HUES64 (cell line): ENCODE results near the gene STARD7.
"Not testable (repeated sequence)": the region's sequence is repeated elsewhere in the genome, so short reads cannot be mapped to it uniquely, and the experiment has no call there.

Source experiments
- H3K27ac ChIP-seq: 2 replicates; pipeline ENCODE4 v1.7.0; 2013; ENCODE audit warnings: low read depth, low read length, inconsistent platforms
- H3K27me3 ChIP-seq: 2 replicates; pipeline ENCODE4 v1.6.1; 2013; ENCODE audit warnings: mild to moderate bottlenecking, low read length; ENCODE audit not compliant: insufficient read depth
- H3K36me3 ChIP-seq: 2 replicates; pipeline ENCODE4 v1.6.1; 2013; ENCODE audit warnings: mild to moderate bottlenecking, low read length; ENCODE audit not compliant: insufficient read depth
- H3K4me1 ChIP-seq: 2 replicates; pipeline ENCODE4 v1.6.1; 2013; ENCODE audit warnings: mild to moderate bottlenecking, low read length, moderate library complexity; ENCODE audit not compliant: insufficient read depth
- H3K4me3 ChIP-seq: 2 replicates; pipeline ENCODE4 v1.5.1; 2013; ENCODE audit warnings: mild to moderate bottlenecking, low read length, moderate library complexity
- H3K9ac ChIP-seq: 2 replicates; pipeline ENCODE4 v1.6.1; 2013; ENCODE audit warnings: mild to moderate bottlenecking, low read depth, low read length
- H3K9me3 ChIP-seq: 2 replicates; pipeline ENCODE4 v1.6.1; 2013; ENCODE audit warnings: low read depth, low read length; ENCODE audit not compliant: insufficient read depth
- WGBS: fragments of 150-250, 120-280 bp; methylation state at CpG from one replicate; pipeline ENCODE4 v1.1.7; 2013; ENCODE audit warnings: missing lambda C conversion rate; 5-methylcytosine and 5-hydroxymethylcytosine counted together

Gene STARD7

DNA sequence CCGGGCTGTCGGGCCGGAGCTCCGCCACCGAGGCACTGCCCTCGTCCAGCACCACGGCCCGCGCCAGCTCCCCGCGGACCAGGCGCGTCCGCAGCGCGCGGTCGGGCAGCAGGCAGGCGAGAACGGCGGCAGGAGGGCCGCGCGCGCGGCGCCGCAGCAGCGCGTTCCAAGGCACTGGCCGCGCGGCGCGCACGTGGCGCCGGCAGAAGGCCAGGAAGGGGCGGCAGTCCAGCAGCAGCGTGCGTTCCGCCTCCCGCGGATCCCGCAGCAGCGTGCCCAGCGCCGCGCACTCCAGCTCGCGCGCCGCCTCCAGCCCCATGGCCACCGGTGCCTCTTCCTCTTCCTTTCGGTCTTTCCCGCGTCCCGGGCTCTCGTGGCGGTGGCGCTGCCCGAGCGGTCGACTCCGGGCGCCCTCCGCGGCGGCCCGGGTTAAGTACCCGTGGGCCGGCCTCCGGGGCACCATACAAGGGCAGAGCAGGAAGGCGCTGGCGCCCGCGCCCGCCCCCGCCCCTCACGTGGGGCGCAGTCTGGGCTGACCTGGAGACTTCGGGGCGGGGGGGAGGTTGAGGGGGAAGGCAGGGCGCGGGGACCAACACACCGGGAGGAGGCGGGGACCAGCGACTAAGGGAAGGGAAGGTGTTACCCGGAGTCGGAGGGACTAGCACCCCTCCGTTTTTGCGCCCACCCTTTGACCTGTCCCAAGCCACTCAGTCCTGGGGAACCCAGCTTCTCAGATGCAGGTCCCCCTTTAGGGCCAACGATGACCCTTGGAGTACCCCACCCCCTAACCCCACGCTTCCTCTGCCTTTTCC, 63.4 kb downstream of the STARD7 start, which contains the start of gene DUSP2:
TSS of gene DUSP2 (minus strand) at position 405 of the 812 bp plus-strand sequence. CDS start at position 319, 86 bp downstream.
- Histone ChIP-seq H3K9ac (peak within 1 kb of the TSS; percentile 79), H3K4me3 (peak within 1 kb of the TSS; percentile 57), H3K27me3 (peaks cover 31% of the 10 kb centered on the region), H3K4me1 (peaks cover 28% of the 10 kb centered on the region), H3K9me3 (no peaks in the 10 kb centered on the region), H3K36me3 (no peaks in the 10 kb centered on the region), H3K27ac (no peak within 1 kb of the TSS)
- 6% methylated on average over 94 of the region's 94 CpGs for WGBS

- Histone ChIP-seq H3K9me3 (no peaks in the 10 kb centered on the region), H3K27me3 (peaks cover 31% of the 10 kb centered on the region), H3K9ac (peak overlapping the region; percentile 79), H3K4me3 (peak overlapping the region; percentile 57), H3K4me1 (peaks cover 28% of the 10 kb centered on the region), H3K27ac (no peak overlapping the region), H3K36me3 (no peaks in the 10 kb centered on the region)
- 12% methylated on average over 31 of the region's 35 CpGs for WGBS
Measured at GRCh38 chr2:96144481-96145035, 64.1 kb downstream of the STARD7 start.

- Histone ChIP-seq H3K27me3 (peaks cover 31% of the 10 kb centered on the region), H3K9ac (peak overlapping the region; percentile 79), H3K4me3 (peak overlapping the region; percentile 57), H3K9me3 (no peaks in the 10 kb centered on the region), H3K36me3 (no peaks in the 10 kb centered on the region), H3K27ac (no peak overlapping the region), H3K4me1 (peaks cover 25% of the 10 kb centered on the region)
- 81% methylated on average over 23 of the region's 23 CpGs for WGBS
Measured at GRCh38 chr2:96143848-96144480, 64.7 kb downstream of the STARD7 start.

DNA sequence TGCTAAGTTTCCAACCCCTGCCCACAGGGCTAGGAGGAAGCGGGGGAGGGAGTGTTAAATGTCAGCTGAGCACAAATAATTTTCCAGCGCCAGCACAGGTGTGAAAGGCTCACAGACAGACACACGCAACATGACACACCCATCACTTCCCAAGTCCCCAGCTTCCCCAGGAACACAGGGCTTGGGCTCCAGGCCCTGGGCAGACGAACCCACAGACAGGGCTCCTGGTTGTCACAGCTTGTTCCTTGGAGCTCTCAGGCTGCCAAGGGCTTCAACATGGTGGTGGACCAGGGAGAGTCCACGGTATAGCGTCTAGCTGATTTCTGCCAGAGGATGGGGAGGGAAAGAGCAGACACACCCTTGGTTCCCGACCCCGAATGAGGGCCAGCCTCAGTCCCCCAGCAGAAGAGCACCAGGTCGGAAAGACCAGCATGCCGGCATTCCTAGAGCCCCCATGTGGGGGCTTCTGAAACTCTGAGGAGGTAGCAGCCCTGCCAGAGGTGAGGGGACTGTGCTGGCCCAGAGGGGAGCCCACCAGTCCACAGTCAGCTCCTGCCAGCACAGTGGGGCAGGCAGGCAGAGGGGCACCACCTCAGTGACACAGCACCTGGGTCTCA, 65.3 kb downstream of the STARD7 start:
- WGBS, result 93% methylated on average over 10 of the region's 10 CpGs
- H3K27ac ChIP-seq, result no peak overlapping the region
- H3K4me1 ChIP-seq, result peaks cover 21% of the 10 kb centered on the region
- no peaks in the 10 kb centered on the region for H3K9me3 ChIP-seq
- no peak overlapping the region for H3K9ac ChIP-seq
- no peaks in the 10 kb centered on the region for H3K36me3 ChIP-seq
- H3K27me3 ChIP-seq, result peaks cover 31% of the 10 kb centered on the region
- no peak overlapping the region for H3K4me3 ChIP-seq

DNA sequence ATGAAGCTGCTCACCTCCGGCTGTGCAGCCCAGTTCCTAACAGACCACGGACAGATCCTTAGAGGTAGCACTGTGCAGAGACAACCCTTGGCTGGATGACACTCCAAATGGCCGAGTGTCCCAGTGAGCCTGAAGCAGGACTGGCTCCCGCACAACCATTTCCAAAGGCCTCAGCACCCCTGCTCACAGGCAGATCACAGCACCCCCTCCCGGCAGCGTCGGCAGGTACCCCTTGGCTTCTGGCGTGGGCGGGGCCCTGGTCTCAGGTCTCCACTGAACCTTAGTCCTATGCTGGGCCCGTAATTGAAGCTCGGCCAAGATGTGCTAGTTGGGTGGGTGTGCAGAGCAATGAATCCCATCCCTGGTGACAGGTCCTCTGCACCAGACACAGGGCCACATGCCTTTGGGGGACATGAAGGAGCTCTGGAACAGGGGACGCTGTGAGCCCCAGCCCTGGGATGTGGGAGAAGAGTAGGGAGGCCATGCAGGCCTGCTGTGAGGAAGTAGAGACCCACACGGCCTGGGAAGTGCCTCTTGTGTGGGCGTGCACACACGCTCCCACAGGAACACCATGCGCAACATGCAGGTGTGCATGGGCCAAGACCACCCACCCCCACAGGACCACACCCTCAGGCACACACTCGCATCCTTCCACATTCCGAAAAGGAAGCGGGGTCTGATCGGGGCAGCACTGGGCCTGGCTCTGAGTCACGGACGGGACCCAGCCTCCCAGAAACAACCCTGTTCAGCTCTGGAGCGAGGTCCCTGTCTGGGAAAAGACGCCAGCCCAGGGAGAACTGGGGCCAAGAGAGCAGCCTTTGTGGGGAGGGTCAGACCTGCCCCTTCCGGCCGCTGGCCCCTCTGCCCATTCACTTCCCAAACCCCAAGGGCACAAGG, 66.2 kb downstream of the STARD7 start:
- Histone ChIP-seq H3K27me3 (peaks cover 31% of the 10 kb centered on the region), H3K36me3 (no peaks in the 10 kb centered on the region), H3K4me3 (no peak overlapping the region), H3K9me3 (no peaks in the 10 kb centered on the region), H3K4me1 (peaks cover 18% of the 10 kb centered on the region), H3K9ac (no peak overlapping the region), H3K27ac (no peak overlapping the region)
- WGBS, result 94% methylated on average over 26 of the region's 26 CpGs

- H3K36me3 ChIP-seq, result not testable (repeated sequence)
- WGBS, result 90% methylated on average over 5 of the region's 5 CpGs
Measured at GRCh38 chr2:96141624-96141967, 67.0 kb downstream of the STARD7 start.

DNA sequence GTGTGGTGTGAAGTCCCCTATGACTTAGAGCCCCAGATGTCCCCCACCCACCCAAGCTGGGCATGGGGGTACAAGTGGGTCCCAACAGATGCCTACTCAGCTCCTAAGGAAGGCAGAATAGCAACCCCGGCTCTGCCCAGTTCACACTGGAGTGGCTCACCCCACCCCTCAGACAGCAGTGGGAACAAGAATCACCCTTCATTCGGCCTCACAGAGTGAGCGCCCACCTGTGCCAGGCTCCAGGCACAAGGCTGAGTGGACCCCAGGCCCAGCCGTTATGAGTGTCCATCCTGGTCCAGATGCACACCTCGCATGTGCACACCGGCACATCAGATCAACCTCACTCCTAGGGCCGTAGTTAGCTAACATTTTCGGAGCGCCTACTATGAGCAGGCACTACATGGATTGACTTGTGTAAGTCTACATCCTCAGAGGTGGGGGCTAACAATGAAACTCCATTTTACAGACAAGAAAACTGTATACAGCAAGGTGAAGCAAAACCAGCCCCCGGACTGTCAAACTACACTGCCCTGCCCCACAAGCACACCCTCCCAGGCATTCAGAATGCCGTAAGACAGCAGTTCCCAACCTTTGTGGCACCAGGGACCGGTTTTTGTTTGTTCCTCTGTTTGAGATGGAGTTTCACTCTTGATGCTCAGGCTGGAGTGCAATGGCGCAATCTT, 67.5 kb downstream of the STARD7 start:
- 93% methylated on average over 13 of the region's 13 CpGs for WGBS

More at GRCh38 chr2:96141624-96141967, 67.0 kb downstream of the STARD7 start:
- peaks cover 18% of the 10 kb centered on the region for H3K4me1 ChIP-seq
- H3K27me3 ChIP-seq, result peaks cover 26% of the 10 kb centered on the region
- H3K9ac ChIP-seq, H3K4me3 ChIP-seq, H3K27ac ChIP-seq, H3K9me3 ChIP-seq: not testable (repeated sequence)

GRCh38 chr2:96139181-96139758, 69.4 kb downstream of the STARD7 start:
- H3K27me3 ChIP-seq, result peaks cover 4% of the 10 kb centered on the region
- H3K27ac ChIP-seq, result no peak overlapping the region
- H3K9ac ChIP-seq, result no peak overlapping the region
- no peaks in the 10 kb centered on the region for H3K9me3 ChIP-seq
- WGBS, result 76% methylated on average over 7 of the region's 7 CpGs
- H3K36me3 ChIP-seq, result no peaks in the 10 kb centered on the region
- H3K4me3 ChIP-seq, result no peak overlapping the region
- 0 out of 2 replicates have a peak, but pooled peaks cover 5% of the 10 kb centered on the region for H3K4me1 ChIP-seq

More for the DNA sequence above, 67.5 kb downstream of the STARD7 start:
- no peaks in the 10 kb centered on the region for H3K9me3 ChIP-seq
- H3K4me3 ChIP-seq, result no peak overlapping the region
- peaks cover 22% of the 10 kb centered on the region for H3K27me3 ChIP-seq
- no peak overlapping the region for H3K27ac ChIP-seq
- peaks cover 14% of the 10 kb centered on the region for H3K4me1 ChIP-seq
- H3K9ac ChIP-seq, result no peak overlapping the region
- no peaks in the 10 kb centered on the region for H3K36me3 ChIP-seq

- peak within 1 kb of the TSS; percentile 32; the same call in 1 of the 2 replicates for H3K4me3 ChIP-seq
- H3K27ac ChIP-seq, result no peak within 1 kb of the TSS
- H3K36me3 ChIP-seq, result no peaks in the 10 kb centered on the region
- no peaks in the 10 kb centered on the region for H3K9me3 ChIP-seq
- no peak within 1 kb of the TSS for H3K9ac ChIP-seq
- H3K4me1 ChIP-seq, result 0 out of 2 replicates have a peak, but pooled peaks cover 5% of the 10 kb centered on the region
- H3K27me3 ChIP-seq, result no peaks in the 10 kb centered on the region
- 33% methylated on average over 17 of the region's 17 CpGs for WGBS
Measured at GRCh38 chr2:96138179-96139145, 70.2 kb downstream of the STARD7 start, which contains the start of gene ASTL. Gene ASTL, minus strand, starts transcription at chr2:96138502. Its CDS starts 66 bp downstream, at chr2:96138436.
